MM.1S (cell line): ENCODE results near the gene ATF3.
A peak's percentile ranks its signal among the peaks of the same experiment; 100 is the strongest.

Experiments used
- DNase-seq: peaks from one replicate; pipeline ENCODE4 v3.0.0-alpha.2; 2015
- H2AFZ ChIP-seq: fragments of 300-600 bp; sonication (generic); 2 replicates; pipeline ENCODE4 v1.6.0; 2016; ENCODE audit warnings: antibody characterized with exemption, low read length
- H3F3A ChIP-seq: fragments of 300-600 bp; sonication (generic); 2 replicates; pipeline ENCODE4 v1.6.1; 2016; ENCODE audit warnings: mild to moderate bottlenecking, antibody characterized with exemption, low read length, moderate library complexity, mixed read lengths; ENCODE audit not compliant: insufficient read depth
- H3K27ac ChIP-seq: fragments of 300-600 bp; sonication (generic); 2 replicates; pipeline ENCODE4 v1.5.1; 2016; ENCODE audit warnings: mild to moderate bottlenecking, low read length
- H3K27me3 ChIP-seq: fragments of 300-600 bp; sonication (generic); replicated peaks from 2 replicates; pipeline ENCODE4 v1.6.0; 2016; ENCODE audit warnings: low read length; ENCODE audit not compliant: insufficient read depth
- H3K36me3 ChIP-seq: fragments of 300-600 bp; sonication (generic); replicated peaks from 2 replicates; pipeline ENCODE4 v1.6.1; 2016; ENCODE audit warnings: mild to moderate bottlenecking, low read length, mixed read lengths; ENCODE audit not compliant: insufficient read depth
- H3K4me1 ChIP-seq: fragments of 300-600 bp; sonication (generic); 2 replicates; pipeline ENCODE4 v1.6.1; 2016; ENCODE audit warnings: low read length, mixed read lengths
- H3K4me2 ChIP-seq: fragments of 300-600 bp; sonication (generic); 2 replicates; pipeline ENCODE4 v1.6.0; 2016; ENCODE audit warnings: low read depth, low read length
- H3K4me3 ChIP-seq: fragments of 300-600 bp; sonication (generic); 2 replicates; pipeline ENCODE4 v1.5.1; 2016; ENCODE audit warnings: low read length, mixed read lengths
- H3K79me2 ChIP-seq: fragments of 300-600 bp; sonication (generic); 2 replicates; pipeline ENCODE4 v1.6.1; 2016; ENCODE audit warnings: mixed run types, low read length, mixed read lengths
- H3K9ac ChIP-seq: fragments of 300-600 bp; sonication (generic); 2 replicates; pipeline ENCODE4 v1.6.1; 2016; ENCODE audit warnings: low read length, mixed read lengths
- H3K9me2 ChIP-seq: fragments of 300-600 bp; sonication (generic); replicated peaks from 2 replicates; pipeline ENCODE4 v1.6.1; 2016; ENCODE audit warnings: mild to moderate bottlenecking, low read length, mixed read lengths; ENCODE audit not compliant: insufficient read depth
- H3K9me3 ChIP-seq: fragments of 300-600 bp; sonication (generic); replicated peaks from 2 replicates; pipeline ENCODE4 v1.6.1; 2016; ENCODE audit warnings: mild to moderate bottlenecking, low read length, mixed read lengths; ENCODE audit not compliant: insufficient read depth
- H4K20me1 ChIP-seq: fragments of 300-600 bp; sonication (generic); 2 replicates; pipeline ENCODE4 v1.6.1; 2016; ENCODE audit warnings: mild to moderate bottlenecking, low read length, moderate library complexity, mixed read lengths; ENCODE audit not compliant: insufficient read depth
- EZH2 ChIP-seq: fragments of 300-600 bp; sonication (generic); optimal IDR thresholded peaks from 2 replicates; pipeline ENCODE3; 2017; ENCODE audit warnings: low read depth, mild to moderate bottlenecking, antibody characterized with exemption, low read length, mixed read lengths
- EZH2phosphoT487 ChIP-seq: fragments of 300-600 bp; sonication (generic); IDR thresholded peaks from 2 replicates; pipeline ENCODE4 v1.6.1; 2018; ENCODE audit warnings: antibody characterized with exemption, low read length
- TF ChIP-seq, protein P1 (sequence below): fragments of 300-600 bp; sonication (generic); IDR thresholded peaks from 2 replicates; pipeline ENCODE4 v1.5.1; 2016; ENCODE audit warnings: antibody characterized with exemption, low read length, mixed read lengths

ATF3 gene

DNA sequence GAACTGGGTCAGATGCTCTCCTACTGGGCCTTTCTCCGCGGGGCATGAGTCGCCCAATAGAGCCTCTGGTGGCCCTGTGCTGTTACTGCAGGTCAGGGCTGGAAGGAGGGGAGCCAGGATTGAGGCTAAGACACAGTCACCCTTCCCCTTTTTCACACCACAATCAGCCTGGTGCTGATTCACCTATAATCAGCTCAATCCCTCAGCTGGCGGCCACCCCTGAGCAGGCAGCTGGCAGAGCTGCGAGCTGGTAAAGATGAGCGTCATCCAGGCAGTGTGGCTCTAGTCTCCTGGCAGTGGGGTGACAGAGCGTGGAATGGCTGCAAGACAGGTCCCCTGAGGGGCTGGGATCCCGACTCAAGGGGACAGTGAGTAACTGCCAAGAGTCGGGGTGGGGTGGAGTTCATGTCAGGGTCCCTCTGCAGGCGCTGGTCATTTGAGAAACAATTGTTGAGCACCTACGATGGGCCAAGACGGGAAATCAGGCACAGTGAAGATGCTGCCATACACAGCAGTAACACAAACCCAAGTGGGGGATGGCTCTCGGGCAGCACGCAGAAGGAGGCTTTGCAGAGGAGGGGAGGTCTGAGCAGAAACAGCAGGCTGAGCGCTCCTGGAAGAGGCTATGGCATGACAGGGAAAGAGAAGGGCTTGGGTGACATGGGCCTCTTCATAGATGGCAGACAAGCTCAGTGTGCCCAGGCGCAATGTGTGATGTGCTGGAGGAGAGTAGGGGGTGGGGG is 21.8 kb downstream of the ATF3 start:
- Histone ChIP-seq H3K9me2 (no peaks in the 10 kb centered on the region), H3K9ac (no peak overlapping the region), H4K20me1 (no peaks in the 10 kb centered on the region), H3K79me2 (no peaks in the 10 kb centered on the region), H3K27me3 (no peaks in the 10 kb centered on the region), H3K4me1 (peaks cover 24% of the 10 kb centered on the region), H3K4me3 (no peak overlapping the region), H2AFZ (peak overlapping the region; percentile 47), H3K27ac (no peak overlapping the region), H3K4me2 (0 out of 2 replicates have a peak overlapping the region, but pooled peaks have one; percentile 9), H3K36me3 (no peaks in the 10 kb centered on the region), H3K9me3 (no peaks in the 10 kb centered on the region), H3F3A (peaks cover 12% of the 10 kb centered on the region)
- TF ChIP-seq, protein P1, sequence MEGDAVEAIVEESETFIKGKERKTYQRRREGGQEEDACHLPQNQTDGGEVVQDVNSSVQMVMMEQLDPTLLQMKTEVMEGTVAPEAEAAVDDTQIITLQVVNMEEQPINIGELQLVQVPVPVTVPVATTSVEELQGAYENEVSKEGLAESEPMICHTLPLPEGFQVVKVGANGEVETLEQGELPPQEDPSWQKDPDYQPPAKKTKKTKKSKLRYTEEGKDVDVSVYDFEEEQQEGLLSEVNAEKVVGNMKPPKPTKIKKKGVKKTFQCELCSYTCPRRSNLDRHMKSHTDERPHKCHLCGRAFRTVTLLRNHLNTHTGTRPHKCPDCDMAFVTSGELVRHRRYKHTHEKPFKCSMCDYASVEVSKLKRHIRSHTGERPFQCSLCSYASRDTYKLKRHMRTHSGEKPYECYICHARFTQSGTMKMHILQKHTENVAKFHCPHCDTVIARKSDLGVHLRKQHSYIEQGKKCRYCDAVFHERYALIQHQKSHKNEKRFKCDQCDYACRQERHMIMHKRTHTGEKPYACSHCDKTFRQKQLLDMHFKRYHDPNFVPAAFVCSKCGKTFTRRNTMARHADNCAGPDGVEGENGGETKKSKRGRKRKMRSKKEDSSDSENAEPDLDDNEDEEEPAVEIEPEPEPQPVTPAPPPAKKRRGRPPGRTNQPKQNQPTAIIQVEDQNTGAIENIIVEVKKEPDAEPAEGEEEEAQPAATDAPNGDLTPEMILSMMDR, result peak; percentile 96
- no peak for TF ChIP-seq EZH2phosphoT487
- peak; percentile 71 for DNase-seq

GRCh38 chr1:212633161-212633560 is 24.6 kb downstream of the ATF3 start:
- no peak for DNase-seq
- Histone ChIP-seq H3K9ac (no peak overlapping the region), H3K79me2 (no peaks in the 10 kb centered on the region), H3K4me3 (no peak overlapping the region), H3K27me3 (no peaks in the 10 kb centered on the region), H3K9me3 (no peaks in the 10 kb centered on the region), H3K36me3 (no peaks in the 10 kb centered on the region), H3K4me2 (no peak overlapping the region), H3K9me2 (no peaks in the 10 kb centered on the region), H3F3A (peaks cover 30% of the 10 kb centered on the region), H3K27ac (no peak overlapping the region), H3K4me1 (peaks cover 45% of the 10 kb centered on the region), H2AFZ (no peak overlapping the region), H4K20me1 (no peaks in the 10 kb centered on the region)
- TF ChIP-seq EZH2phosphoT487 (no peak), EZH2 (no peak)
- TF ChIP-seq, protein P1, result no peak

- Histone ChIP-seq H3K9me2 (no peaks in the 10 kb centered on the region), H3F3A (peaks cover 30% of the 10 kb centered on the region), H3K9ac (no peak overlapping the region), H3K79me2 (no peaks in the 10 kb centered on the region), H3K36me3 (no peaks in the 10 kb centered on the region), H3K27me3 (no peaks in the 10 kb centered on the region), H3K9me3 (no peaks in the 10 kb centered on the region), H2AFZ (no peak overlapping the region), H3K27ac (peak overlapping the region; percentile 68; the same call in 1 of the 2 replicates), H4K20me1 (no peaks in the 10 kb centered on the region), H3K4me2 (peak overlapping the region; percentile 51), H3K4me3 (no peak overlapping the region), H3K4me1 (peaks cover 45% of the 10 kb centered on the region)
- TF ChIP-seq, protein P1, result no peak
- TF ChIP-seq EZH2phosphoT487 (no peak), EZH2 (no peak)
- DNase-seq, result no peak
These were observed 25.7 kb downstream of the ATF3 start for GRCh38 chr1:212634252-212634651.
